Fibroblast of the aortic adventitia (primary cell): ENCODE measurements around the gene FAM193A. TPM values are rescaled to one million over a fixed set of nuclear protein-coding genes. Genes with fewer than 3 reads are reported as not detected.
"Not testable (repeated sequence)": the region's sequence is repeated elsewhere in the genome, so short reads cannot be mapped to it uniquely, and the experiment has no call there.

Experiments
- DNase-seq: peaks from one replicate; pipeline ENCODE4 v3.0.0-alpha.2; 2010; ENCODE audit warnings: low read depth
- H3K4me3 ChIP-seq: 2 replicates; pipeline ENCODE4 v1.5.1; 2011; ENCODE audit warnings: low read depth, mild to moderate bottlenecking, control low read depth, low read length, moderate library complexity
- total RNA-seq: library from RNA; depleted of rRNA; stranded (reverse); fragments of >200 nt; gene quantifications from 2 replicates; pipeline ENCODE4 v1.2.3, GENCODE V29; 2012; ENCODE audit warnings: low replicate concordance
- TF ChIP-seq, protein P1 (sequence below): IDR thresholded peaks from 2 replicates; pipeline ENCODE4 v1.5.1; 2011; ENCODE audit warnings: mild to moderate bottlenecking, low read length, control low read depth, inconsistent platforms; ENCODE audit not compliant: insufficient read depth

The FAM193A gene
- total RNA-seq, 1 donor: 17.4 TPM

DNA sequence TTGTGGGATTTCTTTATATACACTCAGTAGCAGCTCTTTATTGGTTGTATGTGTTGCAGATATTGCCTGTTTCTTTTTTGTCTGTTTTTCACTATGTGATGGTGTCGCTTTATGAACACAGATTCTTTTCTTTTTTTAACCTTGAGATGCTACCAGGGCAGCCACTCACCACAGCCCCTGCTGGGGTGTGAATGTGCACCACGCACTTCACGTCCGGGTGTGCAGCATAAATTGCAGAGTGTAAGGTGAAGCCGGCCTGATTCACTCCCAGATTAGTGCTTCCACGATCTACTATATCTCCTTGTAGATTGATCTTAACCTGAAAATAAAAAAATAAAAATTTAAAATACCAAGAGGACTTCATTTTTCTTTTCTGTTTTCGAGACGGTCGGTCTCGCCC, 71.4 kb downstream of the FAM193A start:
- TF ChIP-seq, protein P1, sequence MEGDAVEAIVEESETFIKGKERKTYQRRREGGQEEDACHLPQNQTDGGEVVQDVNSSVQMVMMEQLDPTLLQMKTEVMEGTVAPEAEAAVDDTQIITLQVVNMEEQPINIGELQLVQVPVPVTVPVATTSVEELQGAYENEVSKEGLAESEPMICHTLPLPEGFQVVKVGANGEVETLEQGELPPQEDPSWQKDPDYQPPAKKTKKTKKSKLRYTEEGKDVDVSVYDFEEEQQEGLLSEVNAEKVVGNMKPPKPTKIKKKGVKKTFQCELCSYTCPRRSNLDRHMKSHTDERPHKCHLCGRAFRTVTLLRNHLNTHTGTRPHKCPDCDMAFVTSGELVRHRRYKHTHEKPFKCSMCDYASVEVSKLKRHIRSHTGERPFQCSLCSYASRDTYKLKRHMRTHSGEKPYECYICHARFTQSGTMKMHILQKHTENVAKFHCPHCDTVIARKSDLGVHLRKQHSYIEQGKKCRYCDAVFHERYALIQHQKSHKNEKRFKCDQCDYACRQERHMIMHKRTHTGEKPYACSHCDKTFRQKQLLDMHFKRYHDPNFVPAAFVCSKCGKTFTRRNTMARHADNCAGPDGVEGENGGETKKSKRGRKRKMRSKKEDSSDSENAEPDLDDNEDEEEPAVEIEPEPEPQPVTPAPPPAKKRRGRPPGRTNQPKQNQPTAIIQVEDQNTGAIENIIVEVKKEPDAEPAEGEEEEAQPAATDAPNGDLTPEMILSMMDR: no peak
- DNase-seq: no peak
- no peak overlapping the region for H3K4me3 ChIP-seq

DNA sequence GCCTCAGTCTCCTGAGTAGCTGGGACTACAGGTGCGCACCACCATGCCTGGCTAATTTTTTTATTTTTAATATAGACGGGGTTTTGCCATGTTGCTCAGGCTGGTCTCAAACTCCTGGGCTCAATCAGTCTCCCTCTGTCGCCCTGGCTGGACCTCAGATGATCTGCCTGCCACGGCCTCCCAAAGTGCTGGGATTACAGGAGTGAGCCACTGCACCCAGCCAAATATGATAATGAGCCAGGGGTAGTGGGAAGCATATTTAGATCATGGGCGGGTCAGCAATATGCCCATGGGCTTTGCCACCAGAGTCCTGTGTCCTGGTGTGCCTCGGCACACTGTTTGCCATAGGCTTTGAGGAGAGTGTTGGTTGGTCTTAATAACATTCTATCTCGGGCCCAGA, 71.8 kb downstream of the FAM193A start:
- TF ChIP-seq, protein P1: no peak
- no peak for DNase-seq
- H3K4me3 ChIP-seq: no peak overlapping the region

DNA sequence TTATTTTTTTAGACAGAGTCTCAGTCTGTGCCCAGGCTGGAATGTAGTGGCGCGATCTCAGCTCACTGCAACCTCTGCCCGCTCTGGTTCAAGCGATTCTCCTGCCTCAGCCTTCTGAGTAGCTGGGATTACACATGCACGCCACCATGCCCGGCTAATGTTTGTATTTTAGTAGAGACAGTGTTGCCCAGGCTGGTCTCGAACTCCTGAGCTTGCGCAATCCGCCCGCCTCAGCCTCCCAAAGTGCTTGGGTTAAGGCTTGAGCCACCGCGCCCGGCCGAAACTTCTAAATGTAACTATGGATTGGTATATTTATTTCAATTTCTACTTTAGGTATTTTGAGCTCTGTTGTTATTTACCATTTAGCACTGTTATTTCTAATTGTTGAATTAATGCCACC, 79.4 kb downstream of the FAM193A start:
- H3K4me3 ChIP-seq: no peak overlapping the region
- TF ChIP-seq, protein P1: no peak
- no peak for DNase-seq

DNA sequence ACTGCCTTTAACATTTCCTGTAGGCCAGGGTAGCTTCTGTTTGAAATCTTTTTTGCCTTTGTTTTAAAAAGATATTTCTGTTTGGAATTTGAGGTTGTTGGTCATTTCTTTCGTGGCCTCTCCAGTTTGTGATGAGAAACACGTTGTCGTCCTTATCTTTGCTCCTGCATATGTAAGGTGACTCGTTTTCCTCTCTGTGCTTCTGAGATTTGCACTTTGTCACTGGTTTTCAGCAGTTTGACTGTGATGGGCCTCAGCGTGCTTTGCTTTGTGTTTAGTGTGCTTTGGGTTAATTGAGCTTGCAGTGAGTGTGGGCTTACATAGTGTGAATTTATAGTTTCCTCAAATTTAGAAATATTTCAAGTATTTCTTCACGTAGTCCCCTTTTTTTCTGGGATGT, 81.5 kb downstream of the FAM193A start:
- no peak overlapping the region for H3K4me3 ChIP-seq
- DNase-seq: peak; percentile 28

DNA sequence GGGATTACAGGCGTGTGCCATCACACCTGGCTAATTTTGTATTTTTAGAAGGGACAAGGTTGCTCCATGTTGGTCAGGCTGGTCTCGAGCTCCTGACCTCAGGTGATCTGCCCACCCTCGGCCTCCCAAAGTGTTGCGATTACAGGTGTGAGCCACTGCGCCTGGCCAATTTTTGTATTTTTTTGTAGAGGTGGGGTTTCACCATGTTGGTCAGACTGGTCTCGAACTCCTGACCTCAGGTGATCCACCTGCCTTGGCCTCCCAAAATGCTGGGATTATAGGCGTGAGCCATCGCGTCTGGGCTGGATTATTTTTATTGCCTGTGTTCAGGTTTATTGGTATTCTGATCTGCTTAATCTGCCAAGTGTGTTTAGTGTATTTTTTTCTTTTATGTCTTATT, 82.3 kb downstream of the FAM193A start:
- not testable (repeated sequence) for H3K4me3 ChIP-seq, DNase-seq

More for the DNA sequence above, 81.5 kb downstream of the FAM193A start:
- TF ChIP-seq, protein P1: no peak

DNA sequence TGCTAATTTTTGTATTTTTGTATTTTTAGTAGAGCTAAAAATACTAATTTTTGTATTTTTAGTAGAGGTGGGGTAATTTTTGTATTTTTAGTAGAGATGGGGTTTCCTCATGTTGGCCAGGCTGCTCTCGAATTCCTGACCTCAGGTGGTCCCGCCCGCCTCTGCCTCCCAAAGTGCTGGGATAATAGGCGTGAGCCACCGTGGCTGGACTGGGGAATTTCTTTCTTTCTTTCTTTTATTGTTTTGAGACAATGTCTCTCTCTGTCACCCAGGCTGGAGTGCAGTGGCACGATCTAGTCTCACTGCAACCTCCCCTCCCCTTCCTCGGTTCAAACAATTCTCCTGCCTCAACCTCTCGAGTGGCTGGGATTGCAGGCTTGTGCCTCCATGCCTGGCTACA, 83.0 kb downstream of the FAM193A start:
- TF ChIP-seq, protein P1: no peak
- no peak overlapping the region for H3K4me3 ChIP-seq
- no peak for DNase-seq

DNA sequence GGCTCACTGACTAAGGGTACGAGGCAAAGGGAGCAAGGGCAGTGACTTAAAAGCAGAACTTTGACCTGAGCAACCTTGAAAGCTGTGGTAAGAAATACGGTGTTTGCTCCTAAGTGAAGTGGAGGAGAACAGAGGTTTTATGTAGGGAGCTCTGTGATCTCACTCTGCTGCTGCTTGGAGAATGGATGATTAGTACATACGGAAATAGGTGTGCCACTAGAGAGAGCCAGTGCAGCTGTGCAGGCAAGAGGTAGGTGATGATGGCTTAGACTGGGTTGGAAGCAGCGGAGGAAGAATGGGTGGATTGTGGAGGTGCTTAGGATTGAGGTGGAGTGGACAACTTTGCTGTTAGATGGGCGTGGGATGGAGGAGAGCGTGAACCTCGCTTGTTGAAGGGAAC, 85.0 kb downstream of the FAM193A start:
- TF ChIP-seq, protein P1: no peak
- no peak for DNase-seq
- H3K4me3 ChIP-seq: no peak overlapping the region
